Testis (tissue), 3 donors: Measurements from ENCODE around the gene PPP6R1. TPM values are rescaled to one million over a fixed set of nuclear protein-coding genes. Genes with fewer than 3 reads are reported as not detected.
"Not testable (repeated sequence)": the region's sequence is repeated elsewhere in the genome, so short reads cannot be mapped to it uniquely, and the experiment has no call there.

ENCODE experiments used
- DNase-seq: peaks from one replicate; pipeline ENCODE4 v3.0.0-alpha.2; 2019
- H3K27ac ChIP-seq, 2 donors: fragments of 200-600 bp; sonication (generic); one replicate each; pipeline ENCODE4 v1.5.1; 2019
- H3K27me3 ChIP-seq: fragments of 200-600 bp; sonication (generic); one replicate; pipeline ENCODE4 v1.5.1; 2019
- H3K36me3 ChIP-seq: fragments of 200-600 bp; sonication (generic); one replicate; pipeline ENCODE4 v1.5.1; 2017; ENCODE audit warnings: low read depth; ENCODE audit errors: missing control alignments
- H3K4me1 ChIP-seq: fragments of 200-600 bp; sonication (generic); one replicate; pipeline ENCODE4 v1.5.1; 2019
- H3K4me3 ChIP-seq, 2 donors: fragments of 200-600 bp; sonication (generic); one replicate each; pipeline ENCODE4 v1.5.1; 2017 to 2019
- H3K9me3 ChIP-seq: fragments of 200-600 bp; sonication (generic); one replicate; pipeline ENCODE4 v1.5.1; 2017
- POLR2A ChIP-seq: fragments of 450-650 bp; IDR thresholded peaks from one replicate; pipeline ENCODE4 v1.6.1; 2017; ENCODE audit warnings: antibody characterized with exemption, mild to moderate bottlenecking, moderate library complexity
- WGBS, 2 donors: methylation state at CpG; one replicate each; pipeline ENCODE4 v1.1.5; 2018; 5-methylcytosine and 5-hydroxymethylcytosine counted together
- intact Hi-C: fragments of 100-400 bp; cut with DNase I; formaldehyde crosslinking; loops from one replicate; pipeline ENCODE4 v1.15.1; 2023; ENCODE audit warnings: low total_unique reads
- polyA plus RNA-seq: library from polyadenylated mRNA; stranded (reverse); fragments of 350-450 nt; fragmentation: Illumina TruSeq; extraction: RNeasy Lipid Tissue Mini Kit (QIAGEN cat#74804); gene quantifications from one replicate; pipeline ENCODE4 v1.2.3, GENCODE V29; 2014; ENCODE audit warnings: low read depth, low replicate concordance; ENCODE audit not compliant: insufficient read depth
- total RNA-seq, 2 donors: library from RNA; depleted of rRNA; stranded (reverse); fragments of >200 nt; gene quantifications; one replicate each; pipeline ENCODE4 v1.2.3, GENCODE V29; 2016
- TF ChIP-seq, protein P1 (sequence below), 3 experiments: fragments of 450-650 bp in 2 of 3; fragments of 200-600 bp in 1 of 3; sonication (generic) in 1 of 3; IDR thresholded peaks; one replicate each; pipeline ENCODE4 v1.5.1; 2016 to 2019; ENCODE audit warnings: antibody characterized with exemption in 3 of 3, mild to moderate bottlenecking in 2 of 3, moderate library complexity in 1 of 3

PPP6R1 gene
- total and polyA plus RNA-seq, 3 donors from 2014 or later = 178 to 217 (median 179) TPM

DNA sequence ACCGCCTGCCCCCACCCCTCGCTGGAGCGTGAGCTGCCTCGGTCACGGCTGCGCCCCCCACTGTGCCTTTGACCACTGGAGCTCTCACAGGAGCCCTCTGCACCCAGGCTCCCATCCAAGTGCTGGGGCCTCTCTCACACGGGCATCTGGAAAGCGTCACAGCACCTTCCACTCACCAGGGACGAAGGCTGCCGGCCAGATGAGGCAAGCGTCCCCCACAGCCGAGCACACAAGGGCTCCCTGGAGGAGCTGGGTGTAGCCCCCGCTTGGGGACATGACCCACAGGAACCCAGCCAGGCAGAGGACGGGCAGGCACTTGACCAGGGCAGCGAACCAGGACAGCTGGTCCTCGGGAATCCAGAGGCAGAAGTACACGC is 30.8 kb downstream of the PPP6R1 start:
- 68 to 77% methylated on average over 8 to 17 of the region's 17 CpGs for WGBS, 2 donors
- intact Hi-C loops = no loop called here
- TF ChIP-seq, protein P1, sequence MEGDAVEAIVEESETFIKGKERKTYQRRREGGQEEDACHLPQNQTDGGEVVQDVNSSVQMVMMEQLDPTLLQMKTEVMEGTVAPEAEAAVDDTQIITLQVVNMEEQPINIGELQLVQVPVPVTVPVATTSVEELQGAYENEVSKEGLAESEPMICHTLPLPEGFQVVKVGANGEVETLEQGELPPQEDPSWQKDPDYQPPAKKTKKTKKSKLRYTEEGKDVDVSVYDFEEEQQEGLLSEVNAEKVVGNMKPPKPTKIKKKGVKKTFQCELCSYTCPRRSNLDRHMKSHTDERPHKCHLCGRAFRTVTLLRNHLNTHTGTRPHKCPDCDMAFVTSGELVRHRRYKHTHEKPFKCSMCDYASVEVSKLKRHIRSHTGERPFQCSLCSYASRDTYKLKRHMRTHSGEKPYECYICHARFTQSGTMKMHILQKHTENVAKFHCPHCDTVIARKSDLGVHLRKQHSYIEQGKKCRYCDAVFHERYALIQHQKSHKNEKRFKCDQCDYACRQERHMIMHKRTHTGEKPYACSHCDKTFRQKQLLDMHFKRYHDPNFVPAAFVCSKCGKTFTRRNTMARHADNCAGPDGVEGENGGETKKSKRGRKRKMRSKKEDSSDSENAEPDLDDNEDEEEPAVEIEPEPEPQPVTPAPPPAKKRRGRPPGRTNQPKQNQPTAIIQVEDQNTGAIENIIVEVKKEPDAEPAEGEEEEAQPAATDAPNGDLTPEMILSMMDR (IDR thresholded peaks at IDR 0.05) = no peak
- no peak for TF ChIP-seq POLR2A
- DNase-seq = no peak
- Histone ChIP-seq H3K27ac (no peak overlapping the region), H3K4me3 (no peak overlapping the region), H3K27me3 (no peaks in the 10 kb centered on the region), H3K36me3 (no peaks in the 10 kb centered on the region), H3K9me3 (no peaks in the 10 kb centered on the region), H3K4me1 (no peaks in the 10 kb centered on the region)

DNA sequence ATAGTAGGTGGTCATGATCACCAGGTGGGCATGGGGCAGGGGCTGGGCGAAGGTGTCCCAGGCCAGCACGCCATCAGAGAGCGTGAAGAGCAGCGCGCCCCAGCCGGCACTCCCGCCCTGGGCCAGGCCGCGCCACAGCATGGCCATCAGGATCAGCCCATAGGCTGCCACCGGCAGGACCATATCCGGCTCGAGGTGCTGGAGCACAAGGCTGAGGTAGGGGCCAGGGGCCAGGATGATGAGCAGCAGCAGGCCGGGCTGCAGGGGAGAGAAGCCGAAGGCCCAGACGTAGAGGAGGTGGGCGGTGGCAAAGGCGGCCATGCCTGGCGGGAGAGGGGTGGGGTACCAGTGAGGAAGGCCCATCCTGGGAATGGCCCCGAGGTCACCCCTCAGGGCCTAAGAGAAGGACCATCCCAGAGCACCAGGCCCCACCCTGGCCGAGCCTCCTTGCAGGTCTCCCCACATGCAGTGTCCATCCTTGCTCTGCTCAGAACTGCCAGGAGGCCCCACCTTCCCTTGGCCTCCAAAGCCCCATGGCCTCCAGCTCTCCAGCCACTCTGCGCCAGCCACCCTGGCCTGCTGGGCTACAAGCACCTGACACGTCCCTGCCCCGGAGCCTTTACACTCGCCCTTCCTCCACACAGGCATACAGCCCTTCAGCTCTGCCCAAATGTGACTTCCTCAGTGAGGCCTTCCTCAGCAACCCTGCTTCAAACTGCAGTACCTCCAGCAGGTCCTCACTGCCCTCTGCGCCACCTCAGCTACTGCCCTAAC is 31.4 kb downstream of the PPP6R1 start:
- no peak for DNase-seq
- Histone ChIP-seq H3K27ac (no peak overlapping the region), H3K4me3 (no peak overlapping the region), H3K9me3 (no peaks in the 10 kb centered on the region), H3K4me1 (no peaks in the 10 kb centered on the region), H3K27me3 (no peaks in the 10 kb centered on the region), H3K36me3 (no peaks in the 10 kb centered on the region)
- TF ChIP-seq, protein P1 (IDR thresholded peaks at IDR 0.05) = no peak
- no peak for TF ChIP-seq POLR2A
- 89 to 91% methylated on average over 14 to 25 of the region's 25 CpGs for WGBS, 2 donors
- intact Hi-C loops = no loop called here

DNA sequence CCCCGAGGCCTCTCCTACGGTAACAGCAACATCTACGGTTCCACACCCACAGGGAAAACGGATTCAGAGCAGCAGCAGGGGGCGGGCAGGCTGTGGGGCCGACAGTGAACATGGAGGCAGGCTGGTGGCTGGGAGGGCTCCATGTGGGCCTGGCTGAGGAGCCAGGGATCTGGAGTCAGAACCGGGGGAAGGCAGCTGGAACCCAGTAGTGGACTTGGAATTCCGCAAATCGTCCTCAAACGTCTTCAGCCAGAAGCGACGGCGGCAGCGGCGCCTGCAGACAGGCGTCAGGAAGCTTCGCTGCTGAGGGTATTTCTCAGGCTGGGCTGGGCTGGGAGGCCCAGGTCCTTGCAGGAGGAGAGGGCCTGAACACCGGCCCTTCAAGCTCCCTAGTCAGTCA is 32.0 kb downstream of the PPP6R1 start:
- Histone ChIP-seq H3K4me1 (no peaks in the 10 kb centered on the region), H3K9me3 (no peaks in the 10 kb centered on the region), H3K27ac (no peak overlapping the region), H3K36me3 (no peaks in the 10 kb centered on the region), H3K27me3 (no peaks in the 10 kb centered on the region), H3K4me3 (no peak overlapping the region)
- intact Hi-C loops = no loop called here
- WGBS, 2 donors = 73 to 77% methylated on average over 7 to 18 of the region's 18 CpGs
- TF ChIP-seq, protein P1 (IDR thresholded peaks at IDR 0.05) = no peak
- no peak for TF ChIP-seq POLR2A
- DNase-seq = no peak

DNA sequence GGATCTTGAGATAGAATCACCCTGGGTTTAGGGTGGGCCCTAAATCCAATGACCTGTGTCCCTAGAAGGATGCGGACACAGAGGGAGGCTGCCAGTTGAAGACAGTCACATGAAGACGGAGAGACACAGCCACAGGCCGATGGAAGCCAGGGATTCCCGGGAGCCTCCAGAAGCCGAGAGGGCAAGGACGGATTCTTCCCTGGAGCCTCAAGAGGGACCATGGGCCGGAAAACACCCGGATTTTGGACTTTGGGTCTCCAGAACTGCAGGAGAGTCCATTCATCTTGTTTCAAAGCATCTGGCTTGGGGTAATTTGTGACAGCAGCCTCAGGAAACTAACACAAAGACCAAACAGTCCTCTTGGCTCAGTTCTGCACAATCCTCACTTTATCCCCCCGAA is 32.5 kb downstream of the PPP6R1 start:
- no peak for TF ChIP-seq POLR2A
- TF ChIP-seq, protein P1 (IDR thresholded peaks at IDR 0.05) = no peak
- 72 to 94% methylated on average over 5 to 9 of the region's 9 CpGs for WGBS, 2 donors
- no peak overlapping the region for H3K27ac ChIP-seq
- no peaks in the 10 kb centered on the region for H3K36me3 ChIP-seq
- intact Hi-C loops = no loop called here
- no peaks in the 10 kb centered on the region for H3K27me3 ChIP-seq
- no peaks in the 10 kb centered on the region for H3K4me1 ChIP-seq
- H3K9me3 ChIP-seq = no peaks in the 10 kb centered on the region
- no peak for DNase-seq
- no peak overlapping the region for H3K4me3 ChIP-seq

DNA sequence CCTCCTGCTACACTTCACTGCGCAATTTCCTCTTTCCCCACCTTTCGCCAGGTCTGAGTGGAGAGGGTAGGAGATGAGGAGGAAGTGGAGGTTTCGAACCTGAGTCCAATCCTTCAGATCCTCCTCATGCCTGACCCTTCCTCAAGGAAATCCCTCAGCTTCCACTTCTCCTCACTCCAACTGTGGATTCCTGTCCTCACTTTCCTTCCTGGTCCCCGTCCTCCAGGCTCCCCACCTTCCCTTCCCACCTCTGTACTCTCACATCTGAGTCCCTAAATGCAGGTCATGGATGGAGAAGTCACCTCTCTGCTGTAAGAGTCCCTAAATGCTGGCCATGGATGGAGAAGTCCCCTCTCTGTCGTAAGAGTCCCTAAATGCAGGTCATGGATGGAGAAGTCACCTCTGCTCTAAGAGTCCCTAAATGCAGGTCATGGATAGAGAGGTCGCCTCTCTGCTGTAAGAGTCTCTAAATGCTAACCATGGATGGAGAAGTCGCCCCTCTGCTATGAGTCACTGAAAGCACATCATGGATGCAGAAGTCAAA is 33.3 kb downstream of the PPP6R1 start:
- Histone ChIP-seq H3K27me3 (no peaks in the 10 kb centered on the region), H3K36me3 (no peaks in the 10 kb centered on the region), H3K4me3 (no peak overlapping the region), H3K27ac (no peak overlapping the region), H3K4me1 (no peaks in the 10 kb centered on the region), H3K9me3 (no peaks in the 10 kb centered on the region)
- intact Hi-C loops = no loop called here
- TF ChIP-seq, protein P1 (IDR thresholded peaks at IDR 0.05) = no peak
- no peak for TF ChIP-seq POLR2A
- DNase-seq = no peak
- WGBS, 2 donors = 89% methylated on average over 7 of the region's 7 CpGs

DNA sequence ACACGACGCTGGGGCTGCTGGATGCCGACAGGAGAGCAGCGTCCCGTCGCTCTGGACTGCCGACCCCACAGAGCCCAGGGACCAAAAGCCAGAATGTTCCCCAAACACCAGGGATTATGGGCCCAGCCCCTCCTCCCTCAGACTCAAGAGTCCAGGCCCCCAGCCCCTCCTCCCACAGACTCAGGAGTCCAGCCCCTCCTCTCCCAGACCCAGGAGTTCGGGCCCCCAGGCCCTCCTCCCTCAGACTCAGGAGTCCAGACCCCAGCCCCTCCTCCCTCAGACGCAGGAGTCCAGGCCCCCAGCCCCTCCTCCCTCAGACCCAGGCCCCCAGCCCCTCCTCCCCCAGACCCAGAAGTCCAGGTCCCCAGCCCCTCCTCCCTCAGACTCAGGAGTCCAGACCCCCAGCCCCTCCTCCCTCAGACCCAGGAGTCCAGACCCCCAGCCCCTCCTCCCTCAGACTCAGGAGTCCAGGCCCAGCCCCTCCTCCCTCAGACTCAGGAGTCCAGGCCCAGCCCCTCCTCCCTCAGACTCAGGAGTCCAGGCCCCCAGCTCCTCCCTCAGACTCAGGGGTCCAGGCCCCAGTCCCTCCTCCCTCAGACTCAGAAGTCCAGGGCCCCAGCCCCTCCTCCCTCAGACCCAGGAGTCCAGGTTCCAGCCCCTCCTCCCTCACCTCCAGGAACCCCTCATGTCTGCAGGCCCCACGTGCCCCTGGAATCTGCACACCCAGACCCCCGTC is 34.0 kb downstream of the PPP6R1 start:
- H3K27me3 ChIP-seq, H3K9me3 ChIP-seq, H3K36me3 ChIP-seq, H3K27ac ChIP-seq, H3K4me1 ChIP-seq, intact Hi-C loops, H3K4me3 ChIP-seq, DNase-seq: not testable (repeated sequence)
- 73 to 78% methylated on average over 6 to 11 of the region's 11 CpGs for WGBS, 2 donors
